ENCODE measurements around the gene PRDM15. TPM values are rescaled to one million over a fixed set of nuclear protein-coding genes. Genes with fewer than 3 reads are reported as not detected.

PRDM15 gene
- total and polyA plus RNA-seq, 2 experiments from 2014 or later = 3.0 to 10.6 TPM

DNA sequence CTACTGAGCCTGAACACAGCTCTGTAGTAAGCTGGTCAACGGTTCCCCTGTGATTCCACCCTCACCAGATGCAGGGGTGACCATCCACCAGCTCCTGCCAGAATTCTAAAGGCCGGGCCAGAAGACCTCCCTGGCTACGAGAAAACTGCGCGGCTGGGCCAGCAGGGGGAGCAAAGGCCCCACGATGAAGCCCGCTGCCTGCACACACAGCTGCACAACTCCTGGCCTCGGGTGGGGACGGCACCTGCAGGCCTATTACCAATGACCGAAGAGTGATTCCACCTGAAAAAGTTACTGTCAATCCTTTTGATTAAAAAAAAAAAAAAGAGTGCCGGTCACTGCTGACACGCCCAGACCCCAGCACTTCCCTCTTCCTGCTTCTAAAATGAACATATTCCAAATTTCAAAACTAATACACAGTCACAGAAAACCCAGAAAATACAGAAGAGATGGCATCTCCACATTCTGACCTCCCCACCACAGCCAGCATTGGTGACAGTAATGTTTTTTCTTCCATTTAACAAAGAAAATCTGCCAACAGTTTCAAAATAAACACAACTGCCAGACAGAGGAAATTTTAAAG is 62.5 kb downstream of the PRDM15 start:
- Histone ChIP-seq H2AFZ (no peak overlapping the region), H3K4me2 (no peak overlapping the region), H4K20me1 (replicated peaks; ENCODE audit: insufficient read depth) (no peaks in the 10 kb centered on the region; the same call in none of the 2 replicates), H3K79me2 (replicated peaks; ENCODE audit: insufficient read depth) (no peaks in the 10 kb centered on the region), H3F3A (replicated peaks; ENCODE audit: low read depth) (no peaks in the 10 kb centered on the region), H3K4me1 (ENCODE audit: insufficient read depth) (no peaks in the 10 kb centered on the region), H3K36me3 (ENCODE audit: insufficient read depth) (no peaks in the 10 kb centered on the region), H3K9me2 (ENCODE audit: insufficient read depth) (no peaks in the 10 kb centered on the region), H3K4me3 (no peak overlapping the region), H3K27ac (ENCODE audit: low read depth) (no peak overlapping the region), H3K27me3 (ENCODE audit: insufficient read depth) (no peaks in the 10 kb centered on the region)
- Mint-ChIP-seq H3K4me3 (no peak overlapping the region), H3K27me3 (ENCODE audit: insufficient read depth, low read depth, poor library complexity) (no peaks in the 10 kb centered on the region), H3K9me3 (no peaks in the 10 kb centered on the region), H3K4me1 (0 out of 3 replicates have a peak, but pooled peaks cover under 1% of the 10 kb centered on the region), H3K36me3 (ENCODE audit: low read depth) (peaks cover 19% of the 10 kb centered on the region), H3K27ac (no peak overlapping the region)
- DNase-seq (ENCODE audit: low spot score) (peak; percentile 82), ATAC-seq (peak; percentile 94)
- TF ChIP-seq EZH2 (IDR thresholded peaks at IDR 0.05; ENCODE audit: low read depth, unreplicated experiment) = no peak
- TF ChIP-seq EZH2phosphoT487 (IDR thresholded peaks at IDR 0.05; ENCODE audit: unreplicated experiment) = no peak
- TF ChIP-seq, protein P1, sequence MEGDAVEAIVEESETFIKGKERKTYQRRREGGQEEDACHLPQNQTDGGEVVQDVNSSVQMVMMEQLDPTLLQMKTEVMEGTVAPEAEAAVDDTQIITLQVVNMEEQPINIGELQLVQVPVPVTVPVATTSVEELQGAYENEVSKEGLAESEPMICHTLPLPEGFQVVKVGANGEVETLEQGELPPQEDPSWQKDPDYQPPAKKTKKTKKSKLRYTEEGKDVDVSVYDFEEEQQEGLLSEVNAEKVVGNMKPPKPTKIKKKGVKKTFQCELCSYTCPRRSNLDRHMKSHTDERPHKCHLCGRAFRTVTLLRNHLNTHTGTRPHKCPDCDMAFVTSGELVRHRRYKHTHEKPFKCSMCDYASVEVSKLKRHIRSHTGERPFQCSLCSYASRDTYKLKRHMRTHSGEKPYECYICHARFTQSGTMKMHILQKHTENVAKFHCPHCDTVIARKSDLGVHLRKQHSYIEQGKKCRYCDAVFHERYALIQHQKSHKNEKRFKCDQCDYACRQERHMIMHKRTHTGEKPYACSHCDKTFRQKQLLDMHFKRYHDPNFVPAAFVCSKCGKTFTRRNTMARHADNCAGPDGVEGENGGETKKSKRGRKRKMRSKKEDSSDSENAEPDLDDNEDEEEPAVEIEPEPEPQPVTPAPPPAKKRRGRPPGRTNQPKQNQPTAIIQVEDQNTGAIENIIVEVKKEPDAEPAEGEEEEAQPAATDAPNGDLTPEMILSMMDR (conservative IDR thresholded peaks at IDR 0.05; ENCODE audit: low read depth in 2 of 2) = peak; percentile 67 to 78

DNA sequence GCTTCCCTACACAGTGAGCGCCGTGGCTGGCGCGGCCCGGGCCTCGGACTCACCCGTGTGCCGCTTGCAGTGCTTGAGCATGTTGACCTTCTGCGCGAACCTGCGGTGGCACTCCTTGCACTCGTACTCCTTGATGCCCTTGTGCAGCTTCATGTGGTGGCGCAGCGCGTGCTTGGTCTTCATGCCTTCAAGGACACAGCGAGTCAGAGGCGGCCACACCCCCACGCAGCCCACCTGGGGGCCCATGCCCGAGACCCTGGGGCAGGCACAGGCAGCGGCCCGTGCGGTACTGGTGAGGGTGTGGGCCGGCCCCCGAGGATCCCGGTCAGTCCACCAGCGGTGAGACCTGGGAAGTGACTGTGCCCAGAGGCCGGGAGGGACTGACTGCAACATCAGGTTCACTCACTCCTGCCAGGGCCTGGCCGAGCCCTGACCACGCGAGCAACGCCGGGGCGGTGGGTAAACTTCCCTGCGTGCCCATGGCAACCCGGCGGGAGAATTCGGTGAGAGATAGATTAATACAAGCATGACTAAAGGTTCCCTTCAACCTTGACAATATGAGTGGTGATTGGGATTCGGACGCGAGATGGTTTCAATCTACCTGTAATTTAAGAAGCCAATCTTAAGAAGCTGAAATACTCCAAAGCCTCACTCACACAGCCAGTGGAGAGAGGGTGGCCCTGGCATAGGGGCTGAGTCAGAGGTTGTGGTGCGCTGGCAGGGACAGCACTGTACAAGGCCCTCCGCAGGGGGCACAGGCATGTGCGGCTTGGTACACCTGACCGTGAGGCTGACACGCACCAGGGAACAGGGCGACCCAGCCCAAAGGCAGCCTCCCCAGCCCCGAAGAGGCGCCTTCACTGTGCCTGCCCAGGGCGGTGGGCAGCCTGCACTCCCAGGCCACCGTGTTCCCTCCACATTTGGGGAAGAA is 63.2 kb downstream of the PRDM15 start:
- no peaks in the 10 kb centered on the region for H3F3A ChIP-seq (replicated peaks; ENCODE audit: low read depth)
- H2AFZ ChIP-seq = no peak overlapping the region
- Mint-ChIP-seq H3K4me1 (no peaks in the 10 kb centered on the region), H3K27me3 (ENCODE audit: insufficient read depth, low read depth, poor library complexity) (no peaks in the 10 kb centered on the region), H3K4me3 (no peak overlapping the region), H3K9me3 (no peaks in the 10 kb centered on the region), H3K36me3 (ENCODE audit: low read depth) (peaks cover 22% of the 10 kb centered on the region), H3K27ac (no peak overlapping the region)
- H4K20me1 ChIP-seq (replicated peaks; ENCODE audit: insufficient read depth) = no peaks in the 10 kb centered on the region; the same call in none of the 2 replicates
- no peaks in the 10 kb centered on the region for H3K4me1 ChIP-seq (ENCODE audit: insufficient read depth)
- H3K9me2 ChIP-seq (ENCODE audit: insufficient read depth) = no peaks in the 10 kb centered on the region
- no peaks in the 10 kb centered on the region for H3K36me3 ChIP-seq (ENCODE audit: insufficient read depth)
- DNase-seq (ENCODE audit: low spot score) (no peak), ATAC-seq (no peak; the same call in 2 of the 3 replicates)
- H3K27me3 ChIP-seq (ENCODE audit: insufficient read depth) = no peaks in the 10 kb centered on the region
- no peak overlapping the region for H3K4me3 ChIP-seq
- no peaks in the 10 kb centered on the region for H3K79me2 ChIP-seq (replicated peaks; ENCODE audit: insufficient read depth)
- no peak overlapping the region for H3K4me2 ChIP-seq
- no peak overlapping the region for H3K27ac ChIP-seq (ENCODE audit: low read depth)
- TF ChIP-seq, protein P2, sequence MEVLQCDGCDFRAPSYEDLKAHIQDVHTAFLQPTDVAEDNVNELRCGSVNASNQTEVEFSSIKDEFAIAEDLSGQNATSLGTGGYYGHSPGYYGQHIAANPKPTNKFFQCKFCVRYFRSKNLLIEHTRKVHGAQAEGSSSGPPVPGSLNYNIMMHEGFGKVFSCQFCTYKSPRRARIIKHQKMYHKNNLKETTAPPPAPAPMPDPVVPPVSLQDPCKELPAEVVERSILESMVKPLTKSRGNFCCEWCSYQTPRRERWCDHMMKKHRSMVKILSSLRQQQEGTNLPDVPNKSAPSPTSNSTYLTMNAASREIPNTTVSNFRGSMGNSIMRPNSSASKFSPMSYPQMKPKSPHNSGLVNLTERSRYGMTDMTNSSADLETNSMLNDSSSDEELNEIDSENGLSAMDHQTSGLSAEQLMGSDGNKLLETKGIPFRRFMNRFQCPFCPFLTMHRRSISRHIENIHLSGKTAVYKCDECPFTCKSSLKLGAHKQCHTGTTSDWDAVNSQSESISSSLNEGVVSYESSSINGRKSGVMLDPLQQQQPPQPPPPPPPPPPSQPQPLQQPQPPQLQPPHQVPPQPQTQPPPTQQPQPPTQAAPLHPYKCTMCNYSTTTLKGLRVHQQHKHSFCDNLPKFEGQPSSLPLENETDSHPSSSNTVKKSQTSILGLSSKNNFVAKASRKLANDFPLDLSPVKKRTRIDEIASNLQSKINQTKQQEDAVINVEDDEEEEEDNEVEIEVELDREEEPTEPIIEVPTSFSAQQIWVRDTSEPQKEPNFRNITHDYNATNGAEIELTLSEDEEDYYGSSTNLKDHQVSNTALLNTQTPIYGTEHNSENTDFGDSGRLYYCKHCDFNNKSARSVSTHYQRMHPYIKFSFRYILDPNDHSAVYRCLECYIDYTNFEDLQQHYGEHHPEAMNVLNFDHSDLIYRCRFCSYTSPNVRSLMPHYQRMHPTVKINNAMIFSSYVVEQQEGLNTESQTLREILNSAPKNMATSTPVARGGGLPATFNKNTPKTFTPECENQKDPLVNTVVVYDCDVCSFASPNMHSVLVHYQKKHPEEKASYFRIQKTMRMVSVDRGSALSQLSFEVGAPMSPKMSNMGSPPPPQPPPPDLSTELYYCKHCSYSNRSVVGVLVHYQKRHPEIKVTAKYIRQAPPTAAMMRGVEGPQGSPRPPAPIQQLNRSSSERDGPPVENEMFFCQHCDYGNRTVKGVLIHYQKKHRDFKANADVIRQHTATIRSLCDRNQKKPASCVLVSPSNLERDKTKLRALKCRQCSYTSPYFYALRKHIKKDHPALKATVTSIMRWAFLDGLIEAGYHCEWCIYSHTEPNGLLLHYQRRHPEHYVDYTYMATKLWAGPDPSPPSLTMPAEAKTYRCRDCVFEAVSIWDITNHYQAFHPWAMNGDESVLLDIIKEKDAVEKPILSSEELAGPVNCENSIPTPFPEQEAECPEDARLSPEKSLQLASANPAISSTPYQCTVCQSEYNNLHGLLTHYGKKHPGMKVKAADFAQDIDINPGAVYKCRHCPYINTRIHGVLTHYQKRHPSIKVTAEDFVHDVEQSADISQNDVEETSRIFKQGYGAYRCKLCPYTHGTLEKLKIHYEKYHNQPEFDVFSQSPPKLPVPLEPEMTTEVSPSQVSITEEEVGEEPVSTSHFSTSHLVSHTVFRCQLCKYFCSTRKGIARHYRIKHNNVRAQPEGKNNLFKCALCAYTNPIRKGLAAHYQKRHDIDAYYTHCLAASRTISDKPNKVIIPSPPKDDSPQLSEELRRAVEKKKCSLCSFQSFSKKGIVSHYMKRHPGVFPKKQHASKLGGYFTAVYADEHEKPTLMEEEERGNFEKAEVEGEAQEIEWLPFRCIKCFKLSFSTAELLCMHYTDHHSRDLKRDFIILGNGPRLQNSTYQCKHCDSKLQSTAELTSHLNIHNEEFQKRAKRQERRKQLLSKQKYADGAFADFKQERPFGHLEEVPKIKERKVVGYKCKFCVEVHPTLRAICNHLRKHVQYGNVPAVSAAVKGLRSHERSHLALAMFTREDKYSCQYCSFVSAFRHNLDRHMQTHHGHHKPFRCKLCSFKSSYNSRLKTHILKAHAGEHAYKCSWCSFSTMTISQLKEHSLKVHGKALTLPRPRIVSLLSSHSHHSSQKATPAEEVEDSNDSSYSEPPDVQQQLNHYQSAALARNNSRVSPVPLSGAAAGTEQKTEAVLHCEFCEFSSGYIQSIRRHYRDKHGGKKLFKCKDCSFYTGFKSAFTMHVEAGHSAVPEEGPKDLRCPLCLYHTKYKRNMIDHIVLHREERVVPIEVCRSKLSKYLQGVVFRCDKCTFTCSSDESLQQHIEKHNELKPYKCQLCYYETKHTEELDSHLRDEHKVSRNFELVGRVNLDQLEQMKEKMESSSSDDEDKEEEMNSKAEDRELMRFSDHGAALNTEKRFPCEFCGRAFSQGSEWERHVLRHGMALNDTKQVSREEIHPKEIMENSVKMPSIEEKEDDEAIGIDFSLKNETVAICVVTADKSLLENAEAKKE (CRISPR knock-in tag; IDR thresholded peaks at IDR 0.05) = no peak
- TF ChIP-seq, protein P3, sequence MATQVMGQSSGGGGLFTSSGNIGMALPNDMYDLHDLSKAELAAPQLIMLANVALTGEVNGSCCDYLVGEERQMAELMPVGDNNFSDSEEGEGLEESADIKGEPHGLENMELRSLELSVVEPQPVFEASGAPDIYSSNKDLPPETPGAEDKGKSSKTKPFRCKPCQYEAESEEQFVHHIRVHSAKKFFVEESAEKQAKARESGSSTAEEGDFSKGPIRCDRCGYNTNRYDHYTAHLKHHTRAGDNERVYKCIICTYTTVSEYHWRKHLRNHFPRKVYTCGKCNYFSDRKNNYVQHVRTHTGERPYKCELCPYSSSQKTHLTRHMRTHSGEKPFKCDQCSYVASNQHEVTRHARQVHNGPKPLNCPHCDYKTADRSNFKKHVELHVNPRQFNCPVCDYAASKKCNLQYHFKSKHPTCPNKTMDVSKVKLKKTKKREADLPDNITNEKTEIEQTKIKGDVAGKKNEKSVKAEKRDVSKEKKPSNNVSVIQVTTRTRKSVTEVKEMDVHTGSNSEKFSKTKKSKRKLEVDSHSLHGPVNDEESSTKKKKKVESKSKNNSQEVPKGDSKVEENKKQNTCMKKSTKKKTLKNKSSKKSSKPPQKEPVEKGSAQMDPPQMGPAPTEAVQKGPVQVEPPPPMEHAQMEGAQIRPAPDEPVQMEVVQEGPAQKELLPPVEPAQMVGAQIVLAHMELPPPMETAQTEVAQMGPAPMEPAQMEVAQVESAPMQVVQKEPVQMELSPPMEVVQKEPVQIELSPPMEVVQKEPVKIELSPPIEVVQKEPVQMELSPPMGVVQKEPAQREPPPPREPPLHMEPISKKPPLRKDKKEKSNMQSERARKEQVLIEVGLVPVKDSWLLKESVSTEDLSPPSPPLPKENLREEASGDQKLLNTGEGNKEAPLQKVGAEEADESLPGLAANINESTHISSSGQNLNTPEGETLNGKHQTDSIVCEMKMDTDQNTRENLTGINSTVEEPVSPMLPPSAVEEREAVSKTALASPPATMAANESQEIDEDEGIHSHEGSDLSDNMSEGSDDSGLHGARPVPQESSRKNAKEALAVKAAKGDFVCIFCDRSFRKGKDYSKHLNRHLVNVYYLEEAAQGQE (IDR thresholded peaks at IDR 0.05; ENCODE audit: unreplicated experiment) = no peak
- TF ChIP-seq EZH2phosphoT487 (IDR thresholded peaks at IDR 0.05; ENCODE audit: unreplicated experiment) (no peak), POLR2AphosphoS5 (IDR thresholded peaks at IDR 0.05; ENCODE audit: low read depth) (no peak), JUNB (IDR thresholded peaks at IDR 0.05; ENCODE audit: unreplicated experiment) (no peak)

Measured in GM23338 (cell line).